ENCODE results near the gene SESTD1.
"Not testable (repeated sequence)": the region's sequence is repeated elsewhere in the genome, so short reads cannot be mapped to it uniquely, and the experiment has no call there.

GRCh38 chr2:179092912-179093311, 171.7 kb downstream of the SESTD1 start:
- TF ChIP-seq CTCF (conservative IDR thresholded peaks at IDR 0.05; ENCODE audit: low read depth, low read length); EZH2 (IDR thresholded peaks at IDR 0.05; ENCODE audit: borderline replicate concordance, low read depth, low read length, poor library complexity, severe bottlenecking): not testable (repeated sequence)

Measured in A673 (cell line).